Skeletal muscle satellite cell (primary cell): Measurements from ENCODE around the gene SLC6A1.
"Not testable (repeated sequence)": the region's sequence is repeated elsewhere in the genome, so short reads cannot be mapped to it uniquely, and the experiment has no call there.

Source experiments
- H3K27me3 ChIP-seq: 2 replicates; pipeline ENCODE4 v1.7.0; 2013; ENCODE audit warnings: low read length; ENCODE audit not compliant: control insufficient read depth, insufficient read depth
- H3K36me3 ChIP-seq: 2 replicates; pipeline ENCODE4 v1.7.0; 2013; ENCODE audit warnings: mild to moderate bottlenecking, control low read depth, low read length; ENCODE audit not compliant: insufficient read depth
- H3K4me1 ChIP-seq: 2 replicates; pipeline ENCODE4 v1.7.0; 2013; ENCODE audit warnings: low read length; ENCODE audit not compliant: control insufficient read depth, insufficient read depth
- H3K4me2 ChIP-seq: 2 replicates; pipeline ENCODE4 v1.7.0; 2013; ENCODE audit warnings: mild to moderate bottlenecking, low read length
- H3K4me3 ChIP-seq: 2 replicates; pipeline ENCODE4 v1.7.0; 2013; ENCODE audit warnings: low read length
- H3K9ac ChIP-seq: 2 replicates; pipeline ENCODE4 v1.7.0; 2013; ENCODE audit warnings: mild to moderate bottlenecking, low read depth, low read length, moderate library complexity
- H3K9me3 ChIP-seq: replicated peaks from 2 replicates; pipeline ENCODE4 v1.7.0; 2013; ENCODE audit warnings: mild to moderate bottlenecking, control low read depth, low read length

Gene SLC6A1

DNA sequence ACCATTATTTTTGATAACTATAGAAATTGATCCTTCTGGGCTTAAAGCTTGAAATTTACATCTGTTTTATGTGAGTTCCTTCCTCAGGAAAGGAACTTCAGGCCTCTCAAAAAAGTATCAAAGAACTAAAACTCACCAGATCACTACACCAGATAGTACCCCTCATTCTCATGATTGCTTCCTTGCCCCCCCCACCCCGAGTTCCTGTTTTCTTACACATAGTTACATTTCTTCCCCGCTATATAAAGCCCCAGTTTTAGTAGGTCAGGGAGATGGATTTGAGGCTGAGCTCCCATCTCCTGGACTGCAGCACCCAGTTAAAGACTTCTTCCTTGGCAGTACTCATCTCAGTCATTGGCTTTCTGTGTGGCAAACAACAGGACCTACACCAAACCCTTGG lies 81.5 kb downstream of the SLC6A1 start:
- no peaks in the 10 kb centered on the region for H3K27me3 ChIP-seq
- no peak overlapping the region for H3K4me2 ChIP-seq
- H3K4me3 ChIP-seq, result no peak overlapping the region
- no peaks in the 10 kb centered on the region for H3K4me1 ChIP-seq
- no peak overlapping the region for H3K9ac ChIP-seq
- no peaks in the 10 kb centered on the region for H3K36me3 ChIP-seq
- no peaks in the 10 kb centered on the region for H3K9me3 ChIP-seq

DNA sequence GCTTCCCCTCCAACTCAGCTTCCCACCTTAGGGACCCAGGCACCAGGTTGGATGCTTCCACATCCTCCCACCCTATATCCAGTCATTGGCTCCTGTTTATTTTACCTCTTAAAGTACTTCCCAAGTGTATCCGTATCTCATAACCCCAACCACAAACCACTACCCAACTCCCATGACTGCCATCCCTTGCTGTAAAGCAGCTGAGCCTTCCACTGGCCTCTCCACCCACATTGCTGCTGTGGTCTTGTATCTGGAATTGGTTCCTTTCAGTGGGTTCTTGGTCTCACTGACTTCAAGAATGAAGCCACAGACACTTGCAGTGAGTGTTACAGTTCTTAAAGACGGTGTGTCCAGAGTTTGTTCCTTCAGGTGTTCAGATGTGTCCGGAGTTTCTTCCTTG lies 81.9 kb downstream of the SLC6A1 start:
- no peak overlapping the region for H3K4me3 ChIP-seq
- H3K4me1 ChIP-seq, result no peaks in the 10 kb centered on the region
- no peaks in the 10 kb centered on the region for H3K9me3 ChIP-seq
- no peaks in the 10 kb centered on the region for H3K27me3 ChIP-seq
- H3K36me3 ChIP-seq, result no peaks in the 10 kb centered on the region
- no peak overlapping the region for H3K9ac ChIP-seq
- no peak overlapping the region for H3K4me2 ChIP-seq

DNA sequence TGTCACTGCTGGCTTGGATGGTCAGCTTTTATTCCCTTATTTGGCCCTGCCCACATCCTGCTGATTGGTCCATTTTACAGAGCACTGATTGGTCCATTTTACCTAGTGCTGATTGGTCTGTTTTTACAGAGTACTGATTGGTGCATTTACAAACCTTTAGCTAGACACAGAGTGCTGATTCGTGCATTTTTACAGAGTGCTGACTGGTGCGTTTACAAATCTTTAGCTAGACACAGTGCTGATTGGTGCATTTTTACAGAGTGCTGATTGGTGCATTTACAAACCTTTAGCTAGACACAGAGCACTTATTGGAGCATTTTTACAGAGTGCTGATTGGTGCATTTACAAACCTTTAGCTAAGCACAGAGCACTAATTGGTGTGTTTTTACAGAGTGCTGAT lies 82.6 kb downstream of the SLC6A1 start:
- not testable (repeated sequence) for H3K4me2 ChIP-seq, H3K9me3 ChIP-seq

DNA sequence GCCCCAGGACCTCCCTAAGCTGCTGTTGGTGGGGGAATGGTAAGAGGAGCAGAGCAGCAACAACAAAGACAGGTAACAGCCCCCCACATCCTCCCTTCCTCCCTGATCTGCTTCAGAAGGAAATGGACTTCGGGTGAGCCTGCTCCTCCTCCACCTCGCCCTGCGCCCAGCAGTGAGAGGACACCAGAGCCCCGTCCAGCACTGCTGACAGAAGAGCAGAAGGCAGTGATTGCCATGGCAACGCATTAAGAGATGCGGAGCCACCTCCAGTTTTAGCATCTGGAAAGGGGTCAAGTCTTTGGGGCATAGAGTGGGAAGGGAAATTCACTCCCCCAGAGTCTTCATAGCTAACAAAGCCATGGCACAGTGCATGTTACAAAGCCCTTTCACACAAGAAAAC lies 84.2 kb downstream of the SLC6A1 start:
- Histone ChIP-seq H3K4me1 (no peaks in the 10 kb centered on the region), H3K36me3 (no peaks in the 10 kb centered on the region), H3K27me3 (no peaks in the 10 kb centered on the region), H3K4me3 (no peak overlapping the region), H3K9me3 (no peaks in the 10 kb centered on the region), H3K9ac (no peak overlapping the region), H3K4me2 (no peak overlapping the region)

More for the DNA sequence above, 82.6 kb downstream of the SLC6A1 start:
- not testable (repeated sequence) for H3K4me1 ChIP-seq, H3K36me3 ChIP-seq, H3K4me3 ChIP-seq, H3K9ac ChIP-seq, H3K27me3 ChIP-seq

DNA sequence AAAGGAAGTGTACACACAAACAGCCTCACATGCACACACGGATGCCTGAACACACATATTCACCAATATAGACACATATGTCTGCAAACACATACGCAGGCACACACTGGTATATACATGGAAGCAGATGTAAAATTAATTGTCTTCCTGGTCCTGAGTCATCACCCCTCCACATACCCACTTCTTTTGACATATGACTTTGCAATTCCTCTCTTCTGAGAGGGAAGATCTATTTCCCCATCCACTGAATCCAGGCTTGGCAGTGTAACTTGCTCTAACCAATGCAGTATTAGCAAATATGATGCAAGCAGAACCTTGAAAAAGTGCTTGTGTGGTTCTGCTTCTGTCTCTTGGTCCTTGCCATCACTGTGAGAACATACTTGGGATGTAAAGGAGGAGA lies 84.9 kb downstream of the SLC6A1 start:
- Histone ChIP-seq H3K4me1 (no peaks in the 10 kb centered on the region), H3K4me3 (no peak overlapping the region), H3K27me3 (no peaks in the 10 kb centered on the region), H3K36me3 (no peaks in the 10 kb centered on the region), H3K9ac (no peak overlapping the region), H3K4me2 (no peak overlapping the region), H3K9me3 (no peaks in the 10 kb centered on the region)

DNA sequence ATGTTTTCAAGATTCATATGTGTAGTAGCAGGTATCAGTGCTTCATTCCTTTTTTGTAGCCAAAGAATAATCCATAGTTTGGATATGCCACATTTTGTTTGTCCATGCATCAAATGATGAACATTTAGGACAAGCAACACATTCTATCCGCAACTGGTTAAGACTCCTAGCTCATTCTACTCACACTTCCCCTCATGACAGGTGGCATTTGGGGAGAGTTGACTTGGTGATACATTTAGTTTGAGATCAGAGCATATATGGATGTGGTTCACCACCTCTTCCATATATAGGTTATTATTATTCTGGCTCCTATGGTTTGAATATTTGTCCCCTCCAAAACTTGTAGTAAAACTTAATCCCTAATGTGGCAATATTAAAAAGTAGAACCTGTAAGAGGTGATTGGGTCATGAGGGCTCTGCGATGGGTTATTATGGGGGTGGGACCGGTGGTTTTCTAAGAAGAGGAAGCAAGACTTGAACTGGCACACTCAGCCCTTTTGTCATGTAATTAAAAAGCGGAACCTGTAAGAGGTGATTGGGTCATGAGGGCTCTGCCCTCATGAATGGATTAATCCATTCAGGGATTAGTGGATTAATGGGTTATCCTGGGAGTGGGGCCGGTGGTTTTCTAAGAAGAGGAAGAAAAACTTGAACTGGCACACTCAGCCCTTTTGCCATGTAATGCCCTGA lies 86.4 kb downstream of the SLC6A1 start:
- no peak overlapping the region for H3K4me3 ChIP-seq

DNA sequence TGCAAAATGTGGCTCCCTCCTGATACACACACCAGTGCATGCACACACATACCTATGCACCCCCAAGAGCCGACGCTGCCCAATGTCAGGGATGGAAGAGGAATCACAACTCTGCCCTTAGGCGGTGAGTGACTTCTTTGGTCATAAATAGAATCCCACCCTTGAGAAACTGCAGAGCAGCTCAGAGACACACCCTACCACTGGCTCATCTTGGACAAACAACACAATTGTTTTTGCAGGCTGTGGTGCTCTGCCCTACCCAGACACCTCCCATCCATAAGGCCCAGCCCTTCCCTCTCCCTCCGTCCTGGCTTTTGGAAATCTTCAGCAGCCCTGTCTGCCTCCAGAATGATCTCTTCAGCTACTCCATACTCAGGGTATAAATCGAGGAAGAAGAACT lies 87.9 kb downstream of the SLC6A1 start:
- Histone ChIP-seq H3K9me3 (no peaks in the 10 kb centered on the region), H3K27me3 (no peaks in the 10 kb centered on the region)

More for the DNA sequence above, 86.4 kb downstream of the SLC6A1 start:
- no peaks in the 10 kb centered on the region for H3K9me3 ChIP-seq
- no peaks in the 10 kb centered on the region for H3K27me3 ChIP-seq
- no peaks in the 10 kb centered on the region for H3K4me1 ChIP-seq
- H3K36me3 ChIP-seq, result no peaks in the 10 kb centered on the region
- no peak overlapping the region for H3K4me2 ChIP-seq
- no peak overlapping the region for H3K9ac ChIP-seq

DNA sequence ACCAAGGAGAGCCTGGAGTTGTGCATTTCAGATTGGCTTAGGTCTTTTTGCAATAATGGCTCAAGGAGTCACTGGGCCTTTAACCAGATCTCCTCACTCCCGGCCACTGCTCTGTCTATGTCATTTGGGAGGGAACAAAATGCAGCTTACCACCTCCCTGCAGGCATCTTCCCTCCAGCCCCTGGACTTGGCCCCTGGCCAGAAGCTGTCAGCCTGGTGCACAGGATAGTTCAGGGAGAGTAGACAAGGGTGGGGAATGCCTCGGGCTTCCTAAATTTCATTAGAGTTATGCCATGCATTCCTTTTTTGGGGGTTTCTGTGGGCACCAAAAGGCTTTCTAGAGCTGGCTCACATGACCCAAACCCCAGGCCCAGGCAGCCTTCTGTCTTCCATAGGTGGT lies 91.5 kb downstream of the SLC6A1 start:
- no peaks in the 10 kb centered on the region for H3K36me3 ChIP-seq
- H3K27me3 ChIP-seq, result no peaks in the 10 kb centered on the region
- no peak overlapping the region for H3K9ac ChIP-seq
- no peaks in the 10 kb centered on the region for H3K9me3 ChIP-seq
- H3K4me3 ChIP-seq, result no peak overlapping the region
- peaks cover 11% of the 10 kb centered on the region for H3K4me1 ChIP-seq
- no peak overlapping the region for H3K4me2 ChIP-seq

More for the DNA sequence above, 87.9 kb downstream of the SLC6A1 start:
- no peak overlapping the region for H3K4me3 ChIP-seq
- no peak overlapping the region for H3K9ac ChIP-seq
- no peak overlapping the region for H3K4me2 ChIP-seq
- H3K4me1 ChIP-seq, result peaks cover 7% of the 10 kb centered on the region
- no peaks in the 10 kb centered on the region for H3K36me3 ChIP-seq

DNA sequence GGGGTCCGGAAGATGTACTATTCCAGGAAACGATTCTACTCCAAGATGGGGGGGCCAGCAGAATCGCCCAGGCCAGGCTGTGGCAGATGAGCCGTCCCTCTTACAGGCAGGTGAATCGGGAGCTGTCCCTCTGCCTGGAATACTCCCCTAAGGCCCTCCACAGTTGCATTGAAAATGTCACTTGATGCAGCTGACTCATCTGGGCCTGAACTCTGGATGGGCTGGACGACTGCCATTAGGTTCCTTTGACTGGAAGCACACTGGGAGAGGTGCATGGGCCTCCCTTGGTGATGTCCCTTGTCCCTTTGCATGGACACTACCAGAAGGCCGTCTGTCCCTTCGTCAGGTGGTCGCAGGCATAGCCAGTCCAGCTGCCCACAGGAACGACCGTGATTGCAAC lies 92.1 kb downstream of the SLC6A1 start:
- no peaks in the 10 kb centered on the region for H3K27me3 ChIP-seq

DNA sequence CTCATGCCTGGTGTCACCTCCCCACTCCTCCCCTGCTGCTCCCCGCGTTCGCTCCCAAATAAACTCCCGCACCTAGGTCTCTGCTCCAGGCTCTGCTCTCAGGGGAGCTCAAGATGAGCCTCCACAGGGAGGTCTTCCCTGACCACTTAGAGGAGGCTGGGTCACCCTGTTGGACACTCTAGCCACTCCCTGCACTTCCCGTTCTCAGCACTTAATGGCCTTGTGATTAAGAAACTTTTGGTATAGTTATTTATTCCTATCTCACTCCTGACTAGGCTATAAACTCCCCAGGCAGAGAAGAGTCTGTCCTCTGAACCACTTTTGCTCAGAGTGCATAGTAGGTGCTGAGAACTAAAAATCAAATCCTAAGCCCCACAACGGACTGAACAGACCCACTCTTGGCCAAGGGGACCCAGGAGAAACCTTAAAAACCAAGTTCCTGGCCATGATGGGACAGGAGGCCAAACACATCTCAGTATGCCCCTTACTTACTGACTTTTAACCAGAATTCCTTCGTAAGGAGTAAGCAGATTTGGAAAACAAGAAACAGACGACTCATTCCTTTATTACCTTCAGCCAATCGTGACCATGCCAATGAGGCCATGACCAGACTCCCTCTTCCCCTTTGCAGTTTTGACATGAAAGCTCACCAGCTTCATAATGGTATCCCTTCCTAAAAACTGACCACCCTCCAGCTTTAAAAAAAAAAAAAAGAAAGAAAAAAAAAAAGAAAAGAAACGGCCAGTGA lies 92.7 kb downstream of the SLC6A1 start:
- H3K9ac ChIP-seq, result no peak overlapping the region

More for the DNA sequence above, 92.1 kb downstream of the SLC6A1 start:
- H3K36me3 ChIP-seq, result no peaks in the 10 kb centered on the region
- no peak overlapping the region for H3K4me2 ChIP-seq
- peaks cover 11% of the 10 kb centered on the region for H3K4me1 ChIP-seq
- no peaks in the 10 kb centered on the region for H3K9me3 ChIP-seq
- no peak overlapping the region for H3K9ac ChIP-seq
- H3K4me3 ChIP-seq, result no peak overlapping the region

DNA sequence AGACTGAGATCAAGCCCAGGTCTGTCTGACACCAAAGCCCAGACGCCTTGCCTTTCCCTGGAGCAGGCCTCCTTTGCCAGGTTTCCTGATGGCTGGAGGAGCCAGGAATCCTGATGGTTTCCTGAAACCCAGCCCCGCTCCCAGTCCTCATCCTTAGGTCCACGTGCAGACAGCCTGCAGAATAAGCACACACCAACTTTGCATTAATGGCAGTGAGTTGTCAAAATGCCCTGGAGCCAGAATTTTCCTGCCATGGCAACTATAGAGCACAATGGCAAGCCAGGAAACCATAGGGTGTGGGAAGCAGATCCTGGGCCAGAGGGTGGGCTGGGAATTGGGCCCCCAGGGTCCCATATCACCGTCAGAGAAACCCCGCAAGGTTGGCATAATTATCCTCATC lies 94.3 kb downstream of the SLC6A1 start:
- H3K36me3 ChIP-seq, result no peaks in the 10 kb centered on the region
- no peaks in the 10 kb centered on the region for H3K27me3 ChIP-seq
- H3K9me3 ChIP-seq, result no peaks in the 10 kb centered on the region
- no peak overlapping the region for H3K9ac ChIP-seq
- H3K4me1 ChIP-seq, result peaks cover 17% of the 10 kb centered on the region
- no peak overlapping the region for H3K4me3 ChIP-seq
- no peak overlapping the region for H3K4me2 ChIP-seq

More for the DNA sequence above, 92.7 kb downstream of the SLC6A1 start:
- Histone ChIP-seq H3K27me3 (no peaks in the 10 kb centered on the region), H3K9me3 (no peaks in the 10 kb centered on the region), H3K4me2 (no peak overlapping the region), H3K36me3 (no peaks in the 10 kb centered on the region), H3K4me3 (no peak overlapping the region), H3K4me1 (peaks cover 11% of the 10 kb centered on the region)

DNA sequence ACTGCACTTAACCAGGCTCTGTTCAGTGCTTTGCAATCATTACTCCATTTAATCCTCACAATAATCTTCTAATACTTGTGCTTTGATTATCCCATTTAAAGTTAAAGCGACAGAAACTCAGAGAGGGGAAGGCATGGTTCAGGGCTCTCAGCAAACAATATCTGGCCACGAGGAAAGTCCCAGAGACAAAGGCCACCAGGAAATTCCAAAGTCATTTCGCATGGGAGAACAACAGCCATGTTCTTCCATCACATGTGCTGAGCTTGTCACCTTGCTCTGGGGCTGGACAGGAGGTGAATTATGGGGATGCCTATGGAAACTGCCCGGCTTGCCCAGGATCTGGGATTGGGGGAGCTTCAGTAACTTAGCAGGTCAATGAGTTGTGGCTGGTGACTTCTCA lies 95.5 kb downstream of the SLC6A1 start:
- Histone ChIP-seq H3K27me3 (no peaks in the 10 kb centered on the region), H3K4me1 (peaks cover 17% of the 10 kb centered on the region), H3K36me3 (no peaks in the 10 kb centered on the region), H3K4me3 (no peak overlapping the region), H3K9ac (no peak overlapping the region), H3K4me2 (no peak overlapping the region), H3K9me3 (no peaks in the 10 kb centered on the region)
